ENCODE data around the gene ITGA6.
"Not testable (repeated sequence)": the region's sequence is repeated elsewhere in the genome, so short reads cannot be mapped to it uniquely, and the experiment has no call there.

ITGA6 gene

DNA sequence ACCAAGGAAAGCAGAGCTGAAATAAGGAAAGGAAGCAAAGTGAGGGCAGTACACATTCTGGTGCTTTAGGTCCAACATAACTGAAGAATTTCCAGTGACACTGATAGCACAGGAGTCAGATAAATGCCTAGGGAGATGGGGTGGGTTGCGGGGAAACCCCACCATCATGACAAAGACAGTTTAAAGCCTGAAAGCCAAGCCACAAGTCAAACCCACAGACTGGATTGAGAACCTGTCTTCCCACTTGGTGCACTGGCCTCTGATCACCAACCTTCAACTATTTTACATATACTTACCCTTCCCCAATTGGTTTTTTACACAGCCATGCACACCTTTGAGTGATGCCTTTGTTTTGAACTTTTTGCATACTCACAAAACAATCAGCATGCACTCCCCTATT lies 106.3 kb downstream of the ITGA6 start:
- Histone ChIP-seq H3K4me3 (no peak overlapping the region), H3K27ac (no peak overlapping the region)
- no peak for DNase-seq (ENCODE audit: low spot score)
- TF ChIP-seq, protein P1, sequence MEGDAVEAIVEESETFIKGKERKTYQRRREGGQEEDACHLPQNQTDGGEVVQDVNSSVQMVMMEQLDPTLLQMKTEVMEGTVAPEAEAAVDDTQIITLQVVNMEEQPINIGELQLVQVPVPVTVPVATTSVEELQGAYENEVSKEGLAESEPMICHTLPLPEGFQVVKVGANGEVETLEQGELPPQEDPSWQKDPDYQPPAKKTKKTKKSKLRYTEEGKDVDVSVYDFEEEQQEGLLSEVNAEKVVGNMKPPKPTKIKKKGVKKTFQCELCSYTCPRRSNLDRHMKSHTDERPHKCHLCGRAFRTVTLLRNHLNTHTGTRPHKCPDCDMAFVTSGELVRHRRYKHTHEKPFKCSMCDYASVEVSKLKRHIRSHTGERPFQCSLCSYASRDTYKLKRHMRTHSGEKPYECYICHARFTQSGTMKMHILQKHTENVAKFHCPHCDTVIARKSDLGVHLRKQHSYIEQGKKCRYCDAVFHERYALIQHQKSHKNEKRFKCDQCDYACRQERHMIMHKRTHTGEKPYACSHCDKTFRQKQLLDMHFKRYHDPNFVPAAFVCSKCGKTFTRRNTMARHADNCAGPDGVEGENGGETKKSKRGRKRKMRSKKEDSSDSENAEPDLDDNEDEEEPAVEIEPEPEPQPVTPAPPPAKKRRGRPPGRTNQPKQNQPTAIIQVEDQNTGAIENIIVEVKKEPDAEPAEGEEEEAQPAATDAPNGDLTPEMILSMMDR (IDR thresholded peaks at IDR 0.05): no peak

DNA sequence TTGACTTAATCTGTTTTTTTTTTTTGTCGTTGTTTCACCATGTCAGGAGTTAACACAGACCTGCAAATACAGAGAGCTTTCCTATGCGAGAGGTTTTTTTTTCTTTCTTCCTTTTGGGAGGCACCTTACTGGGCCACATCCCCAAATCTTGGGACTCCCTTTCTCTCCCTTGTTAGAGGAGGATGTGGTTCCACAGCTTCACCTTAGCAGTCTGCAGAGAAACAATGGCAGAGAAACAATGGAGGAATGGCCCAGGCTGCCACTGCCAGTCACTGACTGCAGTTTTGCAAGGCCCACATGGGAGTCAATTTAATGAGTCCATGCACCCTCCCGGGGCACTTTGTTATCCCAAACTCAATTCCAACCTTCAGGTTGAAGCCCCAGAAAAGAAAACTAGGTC lies 107.7 kb downstream of the ITGA6 start:
- no peak overlapping the region for H3K4me3 ChIP-seq
- TF ChIP-seq, protein P1 (IDR thresholded peaks at IDR 0.05): no peak

DNA sequence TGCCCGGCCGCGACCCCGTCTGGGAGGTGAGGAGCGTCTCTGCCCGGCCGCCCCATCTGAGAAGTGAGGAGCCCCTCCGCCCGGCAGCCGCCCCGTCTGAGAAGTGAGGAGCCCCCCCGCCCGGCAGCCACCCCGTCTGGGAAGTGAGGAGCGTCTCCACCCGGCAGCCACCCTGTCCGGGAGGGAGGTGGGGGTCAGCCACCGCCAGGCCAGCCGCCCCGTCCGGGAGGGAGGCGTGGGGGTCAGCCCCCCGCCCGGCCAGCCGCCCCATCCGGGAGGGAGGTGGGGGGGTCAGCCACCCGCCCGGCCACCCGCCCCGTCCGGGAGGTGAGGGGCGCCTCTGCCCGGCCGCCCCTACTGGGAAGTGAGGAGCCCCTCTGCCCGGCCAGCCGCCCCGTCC lies 110.5 kb downstream of the ITGA6 start:
- H3K4me3 ChIP-seq; DNase-seq (ENCODE audit: low spot score); H3K27ac ChIP-seq: not testable (repeated sequence)

More for the DNA sequence above, 107.7 kb downstream of the ITGA6 start:
- no peak overlapping the region for H3K27ac ChIP-seq
- no peak for DNase-seq (ENCODE audit: low spot score)

DNA sequence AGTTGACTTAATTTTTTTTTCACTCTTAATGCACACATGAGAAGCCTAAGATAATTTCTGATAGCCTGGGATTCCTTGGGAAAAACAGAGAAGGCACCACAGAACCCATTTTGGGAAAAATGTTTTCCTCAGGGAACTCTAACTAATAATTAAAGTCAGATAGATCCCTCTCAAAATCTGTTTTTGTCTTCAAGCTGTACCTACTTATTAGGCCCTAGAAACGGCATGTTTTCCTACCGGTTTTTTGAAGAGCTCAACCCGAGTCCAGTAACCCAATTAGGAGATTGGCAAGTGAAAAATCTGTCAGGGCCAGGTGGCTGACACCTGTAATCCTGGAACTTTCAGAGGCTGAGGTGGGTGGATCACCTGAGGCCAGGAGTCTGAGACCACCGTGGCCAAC lies 112.4 kb downstream of the ITGA6 start:
- TF ChIP-seq, protein P1 (IDR thresholded peaks at IDR 0.05): no peak
- Histone ChIP-seq H3K4me3 (no peak overlapping the region), H3K27ac (no peak overlapping the region)
- DNase-seq (ENCODE audit: low spot score): no peak

DNA sequence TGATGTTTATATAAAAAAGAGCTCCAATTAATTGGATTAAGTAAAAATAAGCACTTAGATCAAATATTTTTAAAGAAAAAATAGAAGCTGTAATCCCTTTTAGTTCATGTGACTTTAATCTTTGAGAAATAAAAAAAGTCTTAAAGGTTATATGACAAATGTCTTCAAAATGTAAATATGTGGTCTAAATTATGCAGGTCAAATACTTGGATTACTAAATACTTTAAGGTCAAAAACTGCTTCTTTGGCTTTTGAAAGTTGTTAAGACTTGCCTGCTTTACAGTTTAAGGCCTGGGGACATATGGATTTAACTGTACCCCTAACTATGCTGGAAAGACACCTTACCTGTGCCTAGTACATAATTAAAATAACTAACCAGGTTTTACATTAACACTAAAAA lies 113.0 kb downstream of the ITGA6 start:
- DNase-seq (ENCODE audit: low spot score): no peak
- TF ChIP-seq, protein P1 (IDR thresholded peaks at IDR 0.05): no peak
- Histone ChIP-seq H3K4me3 (no peak overlapping the region), H3K27ac (no peak overlapping the region)

DNA sequence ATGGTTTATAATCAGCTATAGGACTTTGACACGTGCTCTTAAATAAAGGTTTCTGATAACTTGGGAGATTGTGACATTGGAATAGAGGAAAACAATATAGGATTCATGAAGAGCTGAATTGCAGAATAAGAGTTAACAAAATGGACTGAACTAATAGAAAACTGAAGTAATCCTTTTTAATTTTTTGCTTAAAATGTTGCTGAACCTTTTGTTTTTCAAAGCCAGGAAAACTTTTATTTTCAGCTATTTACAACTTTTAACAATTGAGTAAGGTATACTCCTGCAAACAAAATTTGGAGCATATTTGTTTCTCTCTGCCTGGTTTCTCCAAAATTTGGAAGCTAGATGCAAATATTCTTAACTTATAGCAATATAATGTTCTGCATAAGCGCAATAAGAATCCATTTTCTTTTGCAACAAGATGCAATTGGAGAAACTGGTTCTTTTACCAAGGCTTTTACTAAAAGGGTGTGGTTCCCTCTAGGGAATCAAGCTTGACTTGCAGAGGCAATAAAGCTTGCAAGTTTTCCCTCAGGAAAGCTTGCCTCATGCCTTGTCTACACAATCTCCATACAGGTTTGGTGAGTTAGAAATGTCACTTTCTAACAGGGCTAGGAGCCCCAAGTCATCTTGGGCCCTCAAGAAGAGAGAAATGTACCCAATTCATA lies 118.2 kb downstream of the ITGA6 start:
- Histone ChIP-seq H3K4me3 (no peak overlapping the region), H3K27ac (no peak overlapping the region)
- TF ChIP-seq, protein P1 (IDR thresholded peaks at IDR 0.05): no peak
- DNase-seq (ENCODE audit: low spot score): no peak

DNA sequence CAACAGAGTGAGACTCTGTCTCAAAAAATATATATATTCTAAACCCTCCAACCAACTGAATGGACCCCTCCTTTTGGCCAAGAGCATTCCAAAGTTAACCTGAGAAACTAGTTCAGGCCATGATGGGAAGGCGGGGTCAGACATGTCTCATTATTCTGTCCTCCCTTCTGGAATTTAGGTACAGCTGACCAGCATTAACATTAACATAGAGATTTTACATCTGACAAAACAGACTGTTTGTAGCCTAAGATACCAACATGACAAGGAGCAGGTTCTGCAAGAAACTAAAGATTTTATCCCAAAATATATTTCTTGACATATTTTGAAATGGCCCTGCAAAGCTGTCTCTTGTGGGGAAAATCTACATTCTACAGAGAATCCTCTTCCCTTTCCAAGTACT lies 121.7 kb downstream of the ITGA6 start:
- TF ChIP-seq, protein P1 (IDR thresholded peaks at IDR 0.05): no peak
- no peak overlapping the region for H3K4me3 ChIP-seq

DNA sequence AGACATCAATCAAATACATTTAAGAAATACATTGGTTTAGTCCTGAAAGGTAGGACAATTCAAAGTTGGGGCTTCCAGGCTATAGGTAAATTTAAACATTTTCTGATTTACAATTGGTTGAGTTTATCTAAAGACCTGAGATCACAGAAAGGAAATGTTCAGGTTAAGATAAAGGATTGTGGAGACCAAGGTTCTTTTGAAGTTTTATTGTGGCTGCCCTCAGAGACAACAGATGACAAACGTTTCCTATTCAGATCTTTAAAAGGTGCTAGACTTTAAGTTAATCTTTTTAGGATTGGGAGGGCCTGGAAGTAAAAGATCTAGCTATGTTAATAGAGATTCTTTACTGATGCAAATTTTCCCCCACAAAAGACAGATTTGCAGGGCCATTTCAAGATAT lies 122.4 kb downstream of the ITGA6 start:
- not testable (repeated sequence) for H3K27ac ChIP-seq; DNase-seq (ENCODE audit: low spot score); H3K4me3 ChIP-seq

More for the DNA sequence above, 121.7 kb downstream of the ITGA6 start:
- DNase-seq (ENCODE audit: low spot score): no peak
- no peak overlapping the region for H3K27ac ChIP-seq
